HepG2 (cell line): ENCODE results near the gene ANKIB1. TPM values are rescaled to one million over a fixed set of nuclear protein-coding genes. Genes with fewer than 3 reads are reported as not detected.

Source experiments
- ARHGAP35 ChIP-seq: sonication (generic); formaldehyde crosslinking; IDR thresholded peaks from 2 replicates; pipeline ENCODE4 v1.9.0; 2022; ENCODE audit warnings: mild to moderate bottlenecking, inconsistent platforms, moderate library complexity, missing genetic modification reagents, borderline replicate concordance
- DRAP1 ChIP-seq: IDR thresholded peaks from 2 replicates; pipeline ENCODE4 v1.6.1; 2016; ENCODE audit warnings: missing genetic modification reagents, missing compliant biosample characterization
- GLI4 ChIP-seq: sonication (generic); formaldehyde crosslinking; IDR thresholded peaks from 2 replicates; pipeline ENCODE4 v1.5.1; 2020; ENCODE audit warnings: missing genetic modification reagents, mild to moderate bottlenecking, moderate library complexity, borderline replicate concordance
- GRHL1 ChIP-seq: sonication (generic); formaldehyde crosslinking; conservative IDR thresholded peaks from 2 replicates; pipeline ENCODE4 v1.8.0; 2022; ENCODE audit warnings: missing genetic modification reagents
- ISL2 ChIP-seq: sonication (generic); formaldehyde crosslinking; IDR thresholded peaks from 2 replicates; pipeline ENCODE4 v1.5.0; 2020; ENCODE audit warnings: missing genetic modification reagents
- MAFK ChIP-seq, 2 experiments: IDR thresholded peaks in 1 of 2; conservative IDR thresholded peaks in 1 of 2; 2 replicates each; pipeline ENCODE4 v1.6.1; 2011; ENCODE audit warnings: improper control_type of control experiment in 2 of 2, low read length in 2 of 2
- MTA1 ChIP-seq: sonication (generic); formaldehyde crosslinking; IDR thresholded peaks from 2 replicates; pipeline ENCODE4 v1.4.0; 2020; ENCODE audit warnings: missing genetic modification reagents, mild to moderate bottlenecking, borderline replicate concordance
- MTF2 ChIP-seq: sonication (generic); formaldehyde crosslinking; IDR thresholded peaks from 2 replicates; pipeline ENCODE4 v1.5.0; 2020; ENCODE audit warnings: missing genetic modification reagents, borderline replicate concordance
- NR2F2 ChIP-seq: IDR thresholded peaks from 2 replicates; pipeline ENCODE4 v1.6.1; 2012; ENCODE audit warnings: low read depth, inconsistent platforms, borderline replicate concordance
- PAWR ChIP-seq: sonication (generic); formaldehyde crosslinking; IDR thresholded peaks from 2 replicates; pipeline ENCODE4 v1.4.0; 2020; ENCODE audit warnings: missing genetic modification reagents, mild to moderate bottlenecking, borderline replicate concordance
- TCF7 ChIP-seq: sonication (generic); IDR thresholded peaks from 2 replicates; pipeline ENCODE4 v1.6.1; 2016; ENCODE audit warnings: antibody characterized with exemption, low read depth
- TOPORS ChIP-seq: sonication (generic); formaldehyde crosslinking; IDR thresholded peaks from 2 replicates; pipeline ENCODE4 v1.8.0; 2023; ENCODE audit warnings: mild to moderate bottlenecking, missing genetic modification reagents
- ZBTB20 ChIP-seq: sonication (generic); formaldehyde crosslinking; IDR thresholded peaks from 2 replicates; pipeline ENCODE4 v1.8.1; 2023; ENCODE audit warnings: missing genetic modification reagents, low read depth, mild to moderate bottlenecking, borderline replicate concordance
- ZFP82 ChIP-seq: sonication (generic); formaldehyde crosslinking; IDR thresholded peaks from 2 replicates; pipeline ENCODE4 v1.5.1; 2020; ENCODE audit warnings: mild to moderate bottlenecking, missing genetic modification reagents, borderline replicate concordance
- ZNF143 ChIP-seq: sonication (generic); formaldehyde crosslinking; IDR thresholded peaks from 2 replicates; pipeline ENCODE4 v1.4.0; 2020; ENCODE audit warnings: missing genetic modification reagents
- ZNF251 ChIP-seq: sonication (generic); formaldehyde crosslinking; IDR thresholded peaks from 2 replicates; pipeline ENCODE4 v1.9.0; 2021; ENCODE audit warnings: mild to moderate bottlenecking, missing genetic modification reagents
- ZNF317 ChIP-seq: sonication (generic); formaldehyde crosslinking; IDR thresholded peaks from 2 replicates; pipeline ENCODE4 v1.5.0; 2020; ENCODE audit warnings: mild to moderate bottlenecking, missing genetic modification reagents
- ZNF773 ChIP-seq: sonication (generic); formaldehyde crosslinking; IDR thresholded peaks from 2 replicates; pipeline ENCODE4 v1.4.0; 2020; ENCODE audit warnings: missing genetic modification reagents, borderline replicate concordance
- ZNF790 ChIP-seq: sonication (generic); formaldehyde crosslinking; IDR thresholded peaks from 2 replicates; pipeline ENCODE4 v1.8.0; 2022; ENCODE audit warnings: missing genetic modification reagents, mild to moderate bottlenecking, borderline replicate concordance
- ZNF883 ChIP-seq: sonication (generic); formaldehyde crosslinking; IDR thresholded peaks from 2 replicates; pipeline ENCODE4 v1.5.1; 2020; ENCODE audit warnings: mild to moderate bottlenecking, missing genetic modification reagents; ENCODE audit errors: not compliant biosample characterization
- ZSCAN31 ChIP-seq: sonication (generic); formaldehyde crosslinking; IDR thresholded peaks from 2 replicates; pipeline ENCODE4 v1.5.0; 2020; ENCODE audit warnings: low read depth, mild to moderate bottlenecking, missing genetic modification reagents
- polyA plus RNA-seq, 8 experiments: library from polyadenylated mRNA; depleted of rRNA in 3 of 8; stranded (reverse) in 7 of 8; unstranded in 1 of 8; fragments of >200 nt; fragmentation: Illumina TruSeq in 4 of 8; extraction: Trizol in 4 of 8; gene quantifications; 2 replicates each; pipeline versions ENCODE4 v1.2.1 to v1.2.3, GENCODE V29; 2011 to 2016; ENCODE audit warnings: low read depth in 4 of 8, missing spikeins in 1 of 8, mixed read lengths in 1 of 8; ENCODE audit not compliant: insufficient read depth in 1 of 8
- total RNA-seq, 5 experiments: library from RNA; depleted of rRNA; stranded (reverse); fragments of >200 nt; fragmentation: Illumina TruSeq; extraction: Trizol; gene quantifications; 2 replicates each; pipeline ENCODE4 v1.2.3, GENCODE V29; 2016; ENCODE audit warnings: low read depth in 1 of 5
- TF ChIP-seq, protein P1 (sequence below): sonication (generic); formaldehyde crosslinking; IDR thresholded peaks from 2 replicates; pipeline ENCODE4 v1.4.0; 2020; ENCODE audit warnings: mild to moderate bottlenecking, missing genetic modification reagents, borderline replicate concordance
- TF ChIP-seq, protein P2 (sequence below): sonication (generic); formaldehyde crosslinking; IDR thresholded peaks from 2 replicates; pipeline ENCODE4 v1.5.1; 2020; ENCODE audit warnings: missing genetic modification reagents, mild to moderate bottlenecking, borderline replicate concordance

The ANKIB1 gene
- total and polyA plus RNA-seq, 2 of the 13 experiments (the other 11 are each of a cell fraction or from before 2014, with no cell fraction given), result 28.7 to 29.6 TPM

- TF ChIP-seq, protein P1, sequence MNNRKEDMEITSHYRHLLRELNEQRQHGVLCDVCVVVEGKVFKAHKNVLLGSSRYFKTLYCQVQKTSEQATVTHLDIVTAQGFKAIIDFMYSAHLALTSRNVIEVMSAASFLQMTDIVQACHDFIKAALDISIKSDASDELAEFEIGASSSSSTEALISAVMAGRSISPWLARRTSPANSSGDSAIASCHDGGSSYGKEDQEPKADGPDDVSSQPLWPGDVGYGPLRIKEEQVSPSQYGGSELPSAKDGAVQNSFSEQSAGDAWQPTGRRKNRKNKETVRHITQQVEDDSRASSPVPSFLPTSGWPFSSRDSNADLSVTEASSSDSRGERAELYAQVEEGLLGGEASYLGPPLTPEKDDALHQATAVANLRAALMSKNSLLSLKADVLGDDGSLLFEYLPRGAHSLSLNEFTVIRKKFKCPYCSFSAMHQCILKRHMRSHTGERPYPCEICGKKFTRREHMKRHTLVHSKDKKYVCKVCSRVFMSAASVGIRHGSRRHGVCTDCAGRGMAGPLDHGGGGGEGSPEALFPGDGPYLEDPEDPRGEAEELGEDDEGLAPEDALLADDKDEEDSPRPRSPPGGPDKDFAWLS (CRISPR knock-in tag), result no peak
- TF ChIP-seq ZNF883 (CRISPR knock-in tag) (no peak), GLI4 (CRISPR knock-in tag) (no peak), TCF7 (peak; percentile 41; the same call in 1 of the 2 replicates), ISL2 (CRISPR knock-in tag) (0 out of 2 replicates have a peak, but pooled peaks have one; percentile 58), GRHL1 (CRISPR knock-in tag) (no peak), MTF2 (CRISPR knock-in tag) (0 out of 2 replicates have a peak, but pooled peaks have one; percentile 21), ZNF143 (CRISPR knock-in tag) (no peak), MTA1 (CRISPR knock-in tag) (no peak; the same call in 1 of the 2 replicates), NR2F2 (no peak), ZNF317 (CRISPR knock-in tag) (no peak; the same call in none of the 2 replicates), DRAP1 (CRISPR knock-in tag) (peak; percentile 82), ZFP82 (CRISPR knock-in tag) (no peak), ZNF251 (CRISPR knock-in tag) (no peak), ARHGAP35 (no peak), TOPORS (CRISPR knock-in tag) (no peak), ZNF773 (CRISPR knock-in tag) (no peak; the same call in 1 of the 2 replicates), ZSCAN31 (no peak; the same call in 1 of the 2 replicates), MAFK (conservative IDR thresholded peaks at IDR 0.05 in 1 of 2, IDR thresholded peaks at IDR 0.05 in 1 of 2; ENCODE audit: low read length in 2 of 2) (no peak), ZBTB20 (CRISPR knock-in tag) (no peak; the same call in 1 of the 2 replicates), PAWR (CRISPR knock-in tag) (no peak), ZNF790 (CRISPR knock-in tag) (no peak)
- TF ChIP-seq, protein P2, sequence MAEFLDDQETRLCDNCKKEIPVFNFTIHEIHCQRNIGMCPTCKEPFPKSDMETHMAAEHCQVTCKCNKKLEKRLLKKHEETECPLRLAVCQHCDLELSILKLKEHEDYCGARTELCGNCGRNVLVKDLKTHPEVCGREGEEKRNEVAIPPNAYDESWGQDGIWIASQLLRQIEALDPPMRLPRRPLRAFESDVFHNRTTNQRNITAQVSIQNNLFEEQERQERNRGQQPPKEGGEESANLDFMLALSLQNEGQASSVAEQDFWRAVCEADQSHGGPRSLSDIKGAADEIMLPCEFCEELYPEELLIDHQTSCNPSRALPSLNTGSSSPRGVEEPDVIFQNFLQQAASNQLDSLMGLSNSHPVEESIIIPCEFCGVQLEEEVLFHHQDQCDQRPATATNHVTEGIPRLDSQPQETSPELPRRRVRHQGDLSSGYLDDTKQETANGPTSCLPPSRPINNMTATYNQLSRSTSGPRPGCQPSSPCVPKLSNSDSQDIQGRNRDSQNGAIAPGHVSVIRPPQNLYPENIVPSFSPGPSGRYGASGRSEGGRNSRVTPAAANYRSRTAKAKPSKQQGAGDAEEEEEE (CRISPR knock-in tag), result no peak
Measured at GRCh38 chr7:92245487-92246359, at the start of gene ANKIB1, which contains the start of gene KRIT1 (continued).
